Naive thymus-derived CD8-positive, alpha-beta T cell (primary cell): ENCODE measurements around the gene NUCKS1. TPM values are rescaled to one million over a fixed set of nuclear protein-coding genes. Genes with fewer than 3 reads are reported as not detected.

Experiments
- ATAC-seq, 2 donors: fragments of 150-1000 bp; cut with Tn5 transposase in 1 of 2; sonication (Bioruptor Pico), chemical (Tn5 transposase) in 1 of 2; 1 replicate in 1 of 2; 2 replicates in 1 of 2; pipeline ENCODE4 v1.10.0; 2021; ENCODE audit warnings: mild to moderate bottlenecking in 2 of 2, moderate library complexity in 2 of 2
- POLR2A ChIA-PET: fragments of 350-600 bp; sonication (Branson Sonifier 250); formaldehyde crosslinking; loops from one replicate; lab custom pipeline; 2021; ENCODE audit warnings: antibody characterized with exemption; lab: Charles Lee
- DNase-seq, 10 donors: peaks; one replicate each; pipeline versions ENCODE4 v3.0.0 to v3.0.0-alpha.2; 2020 to 2022
- H3K27ac Mint-ChIP-seq, 10 donors: one replicate each; pipeline ENCODE4 v1.8.0; 2020 to 2022; ENCODE audit warnings: mild to moderate bottlenecking in 10 of 10, mixed read lengths in 10 of 10, moderate library complexity in 4 of 10, inconsistent platforms in 1 of 10
- H3K27me3 Mint-ChIP-seq, 5 donors: one replicate each; pipeline ENCODE4 v1.8.0; 2021 to 2022; ENCODE audit warnings: mixed read lengths in 5 of 5
- H3K36me3 Mint-ChIP-seq, 3 donors: one replicate each; pipeline ENCODE4 v1.8.0; 2020 to 2022; ENCODE audit warnings: mixed read lengths in 3 of 3, mild to moderate bottlenecking in 2 of 3, inconsistent platforms in 1 of 3
- H3K4me1 Mint-ChIP-seq, 4 donors: one replicate each; pipeline ENCODE4 v1.8.0; 2021 to 2022; ENCODE audit warnings: mixed read lengths in 4 of 4
- H3K4me3 Mint-ChIP-seq, 10 donors: one replicate each; pipeline ENCODE4 v1.8.0; 2020 to 2022; ENCODE audit warnings: mild to moderate bottlenecking in 10 of 10, mixed read lengths in 10 of 10, moderate library complexity in 6 of 10, inconsistent platforms in 1 of 10
- H3K9me3 Mint-ChIP-seq, 9 donors: one replicate each; pipeline ENCODE4 v1.8.0; 2020 to 2022; ENCODE audit warnings: mixed read lengths in 9 of 9, mild to moderate bottlenecking in 3 of 9, inconsistent platforms in 1 of 9, moderate library complexity in 1 of 9
- polyA plus RNA-seq, 3 donors: library from polyadenylated mRNA; unstranded; fragments of 300-500 nt; fragmentation: Illumina TruSeq; gene quantifications; one replicate each; pipeline ENCODE4 v1.2.3, GENCODE V29; 2021
- total RNA-seq, 8 experiments: library from RNA in 2 of 8; stranded (reverse) in 2 of 8; gene quantifications; one replicate each; pipeline ENCODE4 v1.2.3 and lab custom pipeline; 2021 to 2026

The NUCKS1 gene
- total RNA-seq (100 to 1,000 TPM; 110 to 115 TPM), polyA plus RNA-seq (10 to 100 TPM; 17.3 to 26.1 (median 18.6) TPM), total RNA-seq (lab: John Stamatoyannopoulos, UW) (215 to 326 (median 241) reads per million in 6 experiments)

- peaks cover 0 to 4% (median 0%) of the 10 kb centered on the region in 5 donors for H3K27me3 Mint-ChIP-seq
- H3K4me1 Mint-ChIP-seq: peaks cover 18 to 40% (median 37%) of the 10 kb centered on the region in 4 donors
- peak within 1 kb of the TSS; percentile 97 to 99 (median 98) for H3K27ac Mint-ChIP-seq
- peaks cover 2 to 13% (median 5%) of the 10 kb centered on the region in 3 donors for H3K36me3 Mint-ChIP-seq
- H3K4me3 Mint-ChIP-seq: peak within 1 kb of the TSS; percentile 94 to 99 (median 97)
- peak; percentile 80 to 83 for ATAC-seq
- POLR2A ChIA-PET: interaction anchor here (0.6 to 4.0 kb wide), 21 partner anchors 8 to 628 kb away, joined by 3 to 84 read pairs (median 7); partner anchors contain the start of genes ELK4, RAB29, RBBP5 and SLC41A1
- DNase-seq: peak; percentile 84 to 100 (median 98)
- peaks cover 0 to 2% (median 0%) of the 10 kb centered on the region in 9 donors for H3K9me3 Mint-ChIP-seq
Measured at GRCh38 chr1:205750138-205751035, at the start of gene NUCKS1. Gene NUCKS1, minus strand, starts transcription at chr1:205750182. Its CDS starts 209 bp downstream, at chr1:205749973.

DNA sequence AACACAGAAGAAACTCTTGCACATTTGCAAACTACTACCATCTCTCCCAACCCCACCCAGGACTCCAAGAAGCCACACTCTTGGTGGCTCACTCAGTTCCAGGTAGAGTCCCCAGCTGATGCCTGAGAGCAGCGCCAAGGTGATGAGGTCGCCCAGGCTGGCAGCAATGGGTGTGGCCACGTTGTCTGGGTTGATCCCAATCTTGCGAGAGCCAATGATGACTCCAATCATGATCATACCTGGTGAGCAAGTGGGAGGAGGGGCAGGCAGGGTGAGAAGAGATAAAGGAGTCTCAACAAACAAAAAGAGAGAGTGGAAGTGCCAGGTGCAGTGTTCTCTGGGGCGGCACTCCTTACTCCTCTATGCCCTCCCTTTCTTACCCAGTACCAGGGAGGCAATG, 48.6 kb upstream of the NUCKS1 start:
- Mint-ChIP-seq H3K27me3 (no peaks in the 10 kb centered on the region), H3K9me3 (no peaks in the 10 kb centered on the region), H3K36me3 (peaks cover 0 to 61% (median 9%) of the 10 kb centered on the region in 3 donors), H3K4me1 (peaks cover under 1 to 15% (median 11%) of the 10 kb centered on the region in 4 donors), H3K27ac (peak overlapping the region in 4 of 10 donors; percentile 66 to 85 (median 74)), H3K4me3 (no peak overlapping the region)
- DNase-seq: no peak
- POLR2A ChIA-PET: no interaction called here
- ATAC-seq: no peak

GRCh38 chr1:205797168-205797567, 47.2 kb upstream of the NUCKS1 start:
- peaks cover 0 to 73% (median 9%) of the 10 kb centered on the region in 3 donors for H3K36me3 Mint-ChIP-seq
- H3K27ac Mint-ChIP-seq: peak overlapping the region in 3 of 10 donors; percentile 34 to 76 (median 61)
- no peaks in the 10 kb centered on the region for H3K9me3 Mint-ChIP-seq
- ATAC-seq (no peak), DNase-seq (no peak)
- H3K4me3 Mint-ChIP-seq: no peak overlapping the region
- no peaks in the 10 kb centered on the region for H3K27me3 Mint-ChIP-seq
- H3K4me1 Mint-ChIP-seq: peaks cover 0 to 9% (median 7%) of the 10 kb centered on the region in 4 donors
- POLR2A ChIA-PET: no interaction called here

DNA sequence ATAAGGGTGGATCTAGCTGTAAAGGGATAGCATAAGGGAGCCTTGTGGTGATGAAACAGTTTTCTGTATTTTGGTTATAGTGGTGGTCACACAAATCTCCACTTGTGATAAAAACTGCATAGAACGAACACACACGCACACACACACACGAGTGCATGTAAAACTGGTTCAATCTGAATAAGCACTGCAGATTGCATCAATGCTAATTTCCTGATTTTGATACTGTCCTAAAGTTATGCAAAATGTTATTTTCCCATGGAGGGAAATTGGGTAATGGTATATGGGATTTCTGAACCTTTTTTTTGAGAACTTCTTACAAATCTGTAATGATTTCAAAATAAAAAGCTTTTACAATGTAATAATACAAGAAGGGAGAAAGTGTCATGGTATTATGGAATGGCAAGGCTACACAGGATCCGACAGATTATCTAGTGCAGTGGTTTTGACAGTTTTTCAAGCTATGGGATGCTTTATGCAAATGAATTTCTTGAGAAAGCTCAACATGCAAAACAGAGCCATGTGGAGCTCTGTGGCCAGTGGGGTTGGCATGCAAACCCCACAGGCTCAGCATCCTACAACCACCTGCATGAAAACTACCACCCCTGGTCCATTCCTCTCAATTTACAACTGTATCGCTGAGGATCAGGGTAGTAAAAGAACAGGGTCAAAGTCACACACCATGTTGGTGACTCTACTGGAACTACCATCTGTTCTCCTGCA, 44.2 kb upstream of the NUCKS1 start:
- Mint-ChIP-seq H3K4me3 (no peak overlapping the region), H3K27me3 (no peaks in the 10 kb centered on the region), H3K27ac (peak overlapping the region in 4 of 10 donors; percentile 21 to 69 (median 58)), H3K4me1 (peaks cover 0 to 4% (median 1%) of the 10 kb centered on the region in 4 donors), H3K36me3 (peaks cover 0 to 85% (median 15%) of the 10 kb centered on the region in 3 donors), H3K9me3 (no peaks in the 10 kb centered on the region)
- ATAC-seq: no peak
- DNase-seq: no peak
- POLR2A ChIA-PET: no interaction called here

- ATAC-seq (no peak), DNase-seq (no peak)
- Mint-ChIP-seq H3K4me1 (peaks cover 0 to 4% (median 1%) of the 10 kb centered on the region in 4 donors), H3K36me3 (peaks cover 0 to 77% (median 15%) of the 10 kb centered on the region in 3 donors), H3K4me3 (peak overlapping the region in 1 of 10 donors; percentile 21), H3K27ac (peak overlapping the region in 5 of 10 donors; percentile 40 to 78 (median 68)), H3K27me3 (no peaks in the 10 kb centered on the region), H3K9me3 (no peaks in the 10 kb centered on the region)
- POLR2A ChIA-PET: interaction anchor here (0.5 to 1.0 kb wide), 2 partner anchors 47 to 310 kb away, joined by 3 to 4 read pairs; no protein-coding TSS in a partner anchor
Measured at GRCh38 chr1:205792961-205793673, 43.1 kb upstream of the NUCKS1 start.

GRCh38 chr1:205792481-205792881, 42.5 kb upstream of the NUCKS1 start:
- ATAC-seq (no peak), DNase-seq (no peak)
- Mint-ChIP-seq H3K4me3 (no peak overlapping the region), H3K4me1 (peaks cover 0 to 4% (median 1%) of the 10 kb centered on the region in 4 donors), H3K27me3 (no peaks in the 10 kb centered on the region), H3K36me3 (peaks cover 0 to 70% (median 15%) of the 10 kb centered on the region in 3 donors), H3K27ac (peak overlapping the region in 2 of 10 donors; percentile 36 to 78), H3K9me3 (no peaks in the 10 kb centered on the region)
- POLR2A ChIA-PET: interaction anchor here (1.0 kb wide), 1 partner anchor 47 kb away, joined by 3 read pairs; no protein-coding TSS in a partner anchor

GRCh38 chr1:205791568-205792180, 41.7 kb upstream of the NUCKS1 start:
- Mint-ChIP-seq H3K27ac (peak overlapping the region in 3 of 10 donors; percentile 7 to 68 (median 39)), H3K36me3 (peaks cover 0 to 62% (median 13%) of the 10 kb centered on the region in 3 donors), H3K4me3 (no peak overlapping the region), H3K9me3 (no peaks in the 10 kb centered on the region), H3K4me1 (peaks cover 0 to 4% (median 1%) of the 10 kb centered on the region in 4 donors), H3K27me3 (no peaks in the 10 kb centered on the region)
- DNase-seq (peak; percentile 40 to 80 (median 58)), ATAC-seq (peak; percentile 94 to 98)
- POLR2A ChIA-PET: interaction anchor here (1.0 to 1.4 kb wide), 2 partner anchors 17 to 46 kb away, joined by 3 to 7 read pairs; partner anchors contain the start of gene RAB29

DNA sequence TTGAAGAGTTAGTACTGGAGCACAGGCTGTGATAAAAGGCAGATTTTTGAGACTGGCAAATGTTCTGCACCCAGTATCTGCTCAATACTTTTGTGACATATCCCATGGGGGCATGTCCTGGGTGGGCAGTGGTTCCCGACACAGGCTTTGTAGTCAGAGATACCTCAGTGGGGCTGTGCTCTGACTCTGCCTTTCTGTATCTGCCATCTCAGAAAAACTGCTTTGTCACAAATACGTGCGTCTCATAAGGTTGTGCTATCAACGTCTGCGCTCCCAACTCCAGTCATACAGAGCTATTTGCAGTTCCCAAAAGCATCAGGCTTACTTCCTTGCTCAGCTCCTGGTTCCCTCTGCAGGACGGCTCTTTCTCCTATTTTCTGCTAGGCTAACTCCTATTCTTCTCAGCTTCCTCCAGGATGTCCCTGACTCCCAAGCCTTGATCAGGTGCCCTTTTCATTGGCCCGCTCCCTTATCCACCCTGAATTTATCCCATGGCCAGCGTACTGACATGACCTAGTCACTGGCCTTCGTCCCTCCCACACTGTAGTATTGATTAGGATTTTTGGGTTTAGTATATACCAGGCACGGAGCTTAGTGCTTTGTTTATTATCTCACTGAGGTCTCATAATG, 37.4 kb upstream of the NUCKS1 start:
- no peak overlapping the region for H3K4me3 Mint-ChIP-seq
- H3K27me3 Mint-ChIP-seq: no peaks in the 10 kb centered on the region
- H3K36me3 Mint-ChIP-seq: peaks cover 0 to 33% (median 7%) of the 10 kb centered on the region in 3 donors
- peaks cover 7 to 8% (median 7%) of the 10 kb centered on the region in 4 donors for H3K4me1 Mint-ChIP-seq
- POLR2A ChIA-PET: no interaction called here
- H3K9me3 Mint-ChIP-seq: no peaks in the 10 kb centered on the region
- DNase-seq (no peak), ATAC-seq (no peak)
- H3K27ac Mint-ChIP-seq: peak overlapping the region in 3 of 10 donors; percentile 43 to 75 (median 57)

- Mint-ChIP-seq H3K9me3 (no peaks in the 10 kb centered on the region), H3K27ac (no peak overlapping the region), H3K36me3 (peaks cover 0 to 25% (median 7%) of the 10 kb centered on the region in 3 donors), H3K4me3 (no peak overlapping the region), H3K27me3 (no peaks in the 10 kb centered on the region), H3K4me1 (peaks cover 6 to 10% (median 8%) of the 10 kb centered on the region in 4 donors)
- DNase-seq (no peak), ATAC-seq (no peak)
- POLR2A ChIA-PET: no interaction called here
Measured at GRCh38 chr1:205786601-205787000, 36.6 kb upstream of the NUCKS1 start.

DNA sequence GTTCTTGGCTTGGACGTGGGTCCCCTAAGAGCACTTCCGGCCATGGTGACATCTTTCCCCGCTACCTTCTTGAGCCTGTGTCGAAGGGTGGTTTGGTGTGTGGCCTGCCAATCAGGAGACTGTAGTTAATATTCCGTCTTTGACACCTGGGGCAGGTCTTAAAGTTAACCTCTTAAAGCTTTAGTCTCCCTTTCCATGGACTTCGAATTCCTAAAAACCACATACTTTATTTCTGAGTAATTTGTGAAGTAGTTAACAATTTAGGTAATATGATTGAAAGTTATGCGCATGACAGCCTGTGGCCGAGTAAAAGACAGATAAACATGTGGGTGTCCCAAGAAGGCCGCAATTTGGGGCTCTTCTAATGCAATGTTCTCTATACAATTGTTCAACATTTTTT, 35.5 kb upstream of the NUCKS1 start:
- Mint-ChIP-seq H3K27ac (no peak overlapping the region), H3K4me1 (peaks cover 7 to 10% (median 8%) of the 10 kb centered on the region in 4 donors), H3K36me3 (peaks cover 0 to 15% (median 7%) of the 10 kb centered on the region in 3 donors), H3K9me3 (no peaks in the 10 kb centered on the region), H3K27me3 (no peaks in the 10 kb centered on the region), H3K4me3 (no peak overlapping the region)
- DNase-seq (no peak), ATAC-seq (no peak)
- POLR2A ChIA-PET: no interaction called here

- H3K27me3 Mint-ChIP-seq: no peaks in the 10 kb centered on the region
- POLR2A ChIA-PET: no interaction called here
- ATAC-seq (no peak), DNase-seq (no peak)
- no peak overlapping the region for H3K4me3 Mint-ChIP-seq
- H3K27ac Mint-ChIP-seq: peak overlapping the region in 1 of 10 donors; percentile 72
- H3K4me1 Mint-ChIP-seq: peaks cover 5 to 10% (median 9%) of the 10 kb centered on the region in 4 donors
- H3K36me3 Mint-ChIP-seq: no peaks in the 10 kb centered on the region
- H3K9me3 Mint-ChIP-seq: no peaks in the 10 kb centered on the region
Measured at GRCh38 chr1:205783904-205784303, 33.9 kb upstream of the NUCKS1 start.
